ENCODE data around the gene TMC1. TPM values are rescaled to one million over a fixed set of nuclear protein-coding genes. Genes with fewer than 3 reads are reported as not detected.

Gene TMC1
- total RNA-seq, 2 donors from 2014 or later: not detected

GRCh38 chr9:72695365-72695764, 174.0 kb downstream of the TMC1 start:
- Mint-ChIP-seq H3K27ac (no peak overlapping the region), H3K4me1 (no peaks in the 10 kb centered on the region)
- no peak for ATAC-seq

GRCh38 chr9:72696511-72696910, 175.1 kb downstream of the TMC1 start:
- Mint-ChIP-seq H3K36me3 (ENCODE audit: low read depth) (no peaks in the 10 kb centered on the region), H3K27ac (no peak overlapping the region), H3K4me1 (no peaks in the 10 kb centered on the region), H3K27me3 (peaks cover 23% of the 10 kb centered on the region), H3K4me3 (no peak overlapping the region)
- no peak for DNase-seq
- H3K9me3 ChIP-seq (ENCODE audit: control insufficient read depth, low read length, poor library complexity, severe bottlenecking): no peaks in the 10 kb centered on the region
- no peak for ATAC-seq

More at GRCh38 chr9:72695365-72695764, 174.0 kb downstream of the TMC1 start:
- Mint-ChIP-seq H3K27me3 (peaks cover 23% of the 10 kb centered on the region), H3K4me3 (no peak overlapping the region), H3K36me3 (ENCODE audit: low read depth) (no peaks in the 10 kb centered on the region)
- DNase-seq: no peak
- no peaks in the 10 kb centered on the region for H3K9me3 ChIP-seq (ENCODE audit: control insufficient read depth, low read length, poor library complexity, severe bottlenecking)

- no peak for ATAC-seq
- no peak for DNase-seq
- no peaks in the 10 kb centered on the region for H3K36me3 Mint-ChIP-seq (ENCODE audit: low read depth)
- H3K9me3 ChIP-seq (ENCODE audit: control insufficient read depth, low read length, poor library complexity, severe bottlenecking): no peaks in the 10 kb centered on the region
- H3K4me3 Mint-ChIP-seq: no peak overlapping the region
- H3K4me1 Mint-ChIP-seq: no peaks in the 10 kb centered on the region
- H3K27me3 Mint-ChIP-seq: peaks cover 15% of the 10 kb centered on the region
- no peak overlapping the region for H3K27ac Mint-ChIP-seq
Measured at GRCh38 chr9:72701510-72701909, 180.1 kb downstream of the TMC1 start.

GRCh38 chr9:72703574-72703973, 182.2 kb downstream of the TMC1 start:
- Mint-ChIP-seq H3K4me3 (no peak overlapping the region), H3K27ac (no peak overlapping the region), H3K36me3 (ENCODE audit: low read depth) (no peaks in the 10 kb centered on the region), H3K4me1 (no peaks in the 10 kb centered on the region), H3K27me3 (peaks cover 14% of the 10 kb centered on the region)
- no peaks in the 10 kb centered on the region for H3K9me3 ChIP-seq (ENCODE audit: control insufficient read depth, low read length, poor library complexity, severe bottlenecking)
- DNase-seq (no peak), ATAC-seq (no peak)

- peaks cover 10% of the 10 kb centered on the region for H3K27me3 Mint-ChIP-seq
- DNase-seq (no peak), ATAC-seq (no peak)
- H3K4me1 Mint-ChIP-seq: no peaks in the 10 kb centered on the region
- no peak overlapping the region for H3K4me3 Mint-ChIP-seq
- no peak overlapping the region for H3K27ac Mint-ChIP-seq
- H3K36me3 Mint-ChIP-seq (ENCODE audit: low read depth): no peaks in the 10 kb centered on the region
- no peaks in the 10 kb centered on the region for H3K9me3 ChIP-seq (ENCODE audit: control insufficient read depth, low read length, poor library complexity, severe bottlenecking)
Measured at GRCh38 chr9:72704688-72705375, 183.4 kb downstream of the TMC1 start.

- no peak for ATAC-seq
- no peaks in the 10 kb centered on the region for H3K9me3 ChIP-seq (ENCODE audit: control insufficient read depth, low read length, poor library complexity, severe bottlenecking)
- peaks cover 40% of the 10 kb centered on the region for H3K27me3 Mint-ChIP-seq
- no peaks in the 10 kb centered on the region for H3K4me1 Mint-ChIP-seq
- no peak for DNase-seq
- H3K36me3 Mint-ChIP-seq (ENCODE audit: low read depth): no peaks in the 10 kb centered on the region
- no peak overlapping the region for H3K4me3 Mint-ChIP-seq
- no peak overlapping the region for H3K27ac Mint-ChIP-seq
Measured at GRCh38 chr9:72718503-72718902, 197.1 kb downstream of the TMC1 start.

- Mint-ChIP-seq H3K4me3 (no peak overlapping the region), H3K27me3 (peaks cover 44% of the 10 kb centered on the region), H3K4me1 (no peaks in the 10 kb centered on the region), H3K27ac (no peak overlapping the region), H3K36me3 (ENCODE audit: low read depth) (no peaks in the 10 kb centered on the region)
- no peaks in the 10 kb centered on the region for H3K9me3 ChIP-seq (ENCODE audit: control insufficient read depth, low read length, poor library complexity, severe bottlenecking)
- DNase-seq (no peak), ATAC-seq (no peak)
Measured at GRCh38 chr9:72721067-72721466, 199.7 kb downstream of the TMC1 start.

GRCh38 chr9:72726947-72727346, 205.5 kb downstream of the TMC1 start:
- no peaks in the 10 kb centered on the region for H3K4me1 Mint-ChIP-seq
- no peaks in the 10 kb centered on the region for H3K36me3 Mint-ChIP-seq (ENCODE audit: low read depth)
- no peaks in the 10 kb centered on the region for H3K9me3 ChIP-seq (ENCODE audit: control insufficient read depth, low read length, poor library complexity, severe bottlenecking)
- DNase-seq: no peak
- H3K27ac Mint-ChIP-seq: no peak overlapping the region
- no peak for ATAC-seq
- H3K4me3 Mint-ChIP-seq: no peak overlapping the region
- H3K27me3 Mint-ChIP-seq: peaks cover 29% of the 10 kb centered on the region

GRCh38 chr9:72728031-72728770, 206.8 kb downstream of the TMC1 start:
- no peak overlapping the region for H3K27ac Mint-ChIP-seq
- ATAC-seq (no peak), DNase-seq (no peak)
- no peaks in the 10 kb centered on the region for H3K4me1 Mint-ChIP-seq
- peaks cover 23% of the 10 kb centered on the region for H3K27me3 Mint-ChIP-seq
- H3K4me3 Mint-ChIP-seq: no peak overlapping the region
- H3K36me3 Mint-ChIP-seq (ENCODE audit: low read depth): no peaks in the 10 kb centered on the region
- no peaks in the 10 kb centered on the region for H3K9me3 ChIP-seq (ENCODE audit: control insufficient read depth, low read length, poor library complexity, severe bottlenecking)

GRCh38 chr9:72733895-72734294, 212.5 kb downstream of the TMC1 start:
- Mint-ChIP-seq H3K27me3 (peaks cover 21% of the 10 kb centered on the region), H3K27ac (no peak overlapping the region), H3K4me1 (no peaks in the 10 kb centered on the region), H3K36me3 (ENCODE audit: low read depth) (no peaks in the 10 kb centered on the region), H3K4me3 (no peak overlapping the region)
- H3K9me3 ChIP-seq (ENCODE audit: control insufficient read depth, low read length, poor library complexity, severe bottlenecking): no peaks in the 10 kb centered on the region
- no peak for ATAC-seq
- DNase-seq: no peak

- no peaks in the 10 kb centered on the region for H3K9me3 ChIP-seq (ENCODE audit: control insufficient read depth, low read length, poor library complexity, severe bottlenecking)
- H3K4me1 Mint-ChIP-seq: no peaks in the 10 kb centered on the region
- ATAC-seq (no peak), DNase-seq (no peak)
- H3K36me3 Mint-ChIP-seq (ENCODE audit: low read depth): no peaks in the 10 kb centered on the region
- no peak overlapping the region for H3K4me3 Mint-ChIP-seq
- no peak overlapping the region for H3K27ac Mint-ChIP-seq
- H3K27me3 Mint-ChIP-seq: peaks cover 22% of the 10 kb centered on the region
Measured at GRCh38 chr9:72734631-72735030, 213.2 kb downstream of the TMC1 start.

GRCh38 chr9:72743836-72744235, 222.4 kb downstream of the TMC1 start:
- H3K27me3 Mint-ChIP-seq: peaks cover 24% of the 10 kb centered on the region
- no peak for DNase-seq
- H3K4me1 Mint-ChIP-seq: no peaks in the 10 kb centered on the region
- no peaks in the 10 kb centered on the region for H3K9me3 ChIP-seq (ENCODE audit: control insufficient read depth, low read length, poor library complexity, severe bottlenecking)
- no peak overlapping the region for H3K27ac Mint-ChIP-seq
- no peak for ATAC-seq
- H3K36me3 Mint-ChIP-seq (ENCODE audit: low read depth): no peaks in the 10 kb centered on the region
- no peak overlapping the region for H3K4me3 Mint-ChIP-seq

GRCh38 chr9:72749276-72749675, 227.9 kb downstream of the TMC1 start:
- no peak overlapping the region for H3K4me3 Mint-ChIP-seq
- H3K27me3 Mint-ChIP-seq: peaks cover 30% of the 10 kb centered on the region
- no peak for DNase-seq
- no peaks in the 10 kb centered on the region for H3K36me3 Mint-ChIP-seq (ENCODE audit: low read depth)
- no peak for ATAC-seq
- no peak overlapping the region for H3K27ac Mint-ChIP-seq
- peaks cover 4% of the 10 kb centered on the region for H3K4me1 Mint-ChIP-seq
- no peaks in the 10 kb centered on the region for H3K9me3 ChIP-seq (ENCODE audit: control insufficient read depth, low read length, poor library complexity, severe bottlenecking)

GRCh38 chr9:72751541-72751940, 230.1 kb downstream of the TMC1 start:
- Mint-ChIP-seq H3K27ac (no peak overlapping the region), H3K4me3 (no peak overlapping the region), H3K4me1 (peaks cover 4% of the 10 kb centered on the region)

More at GRCh38 chr9:72751541-72751940, 230.1 kb downstream of the TMC1 start:
- H3K36me3 Mint-ChIP-seq (ENCODE audit: low read depth): no peaks in the 10 kb centered on the region
- ATAC-seq: no peak
- peaks cover 50% of the 10 kb centered on the region for H3K27me3 Mint-ChIP-seq
- DNase-seq: no peak
- no peaks in the 10 kb centered on the region for H3K9me3 ChIP-seq (ENCODE audit: control insufficient read depth, low read length, poor library complexity, severe bottlenecking)
